Subcutaneous adipose tissue (tissue), 4 donors: ENCODE measurements around the gene CAMTA1. TPM values are rescaled to one million over a fixed set of nuclear protein-coding genes. Genes with fewer than 3 reads are reported as not detected.

Experiments
- total RNA-seq, 4 donors: library from RNA; depleted of rRNA; stranded (reverse); fragments of >200 nt; gene quantifications; one replicate each; pipeline ENCODE4 v1.1.0, GENCODE V29; 2016
- TF ChIP-seq, protein P1 (sequence below): fragments of 450-650 bp; IDR thresholded peaks from one replicate; pipeline ENCODE4 v1.5.1; 2016; ENCODE audit warnings: low read depth, mild to moderate bottlenecking, control low read depth, antibody characterized with exemption, moderate library complexity

Gene CAMTA1
- total RNA-seq, 4 donors from 2014 or later, result 58.6 to 82.5 (median 78.0) TPM

DNA sequence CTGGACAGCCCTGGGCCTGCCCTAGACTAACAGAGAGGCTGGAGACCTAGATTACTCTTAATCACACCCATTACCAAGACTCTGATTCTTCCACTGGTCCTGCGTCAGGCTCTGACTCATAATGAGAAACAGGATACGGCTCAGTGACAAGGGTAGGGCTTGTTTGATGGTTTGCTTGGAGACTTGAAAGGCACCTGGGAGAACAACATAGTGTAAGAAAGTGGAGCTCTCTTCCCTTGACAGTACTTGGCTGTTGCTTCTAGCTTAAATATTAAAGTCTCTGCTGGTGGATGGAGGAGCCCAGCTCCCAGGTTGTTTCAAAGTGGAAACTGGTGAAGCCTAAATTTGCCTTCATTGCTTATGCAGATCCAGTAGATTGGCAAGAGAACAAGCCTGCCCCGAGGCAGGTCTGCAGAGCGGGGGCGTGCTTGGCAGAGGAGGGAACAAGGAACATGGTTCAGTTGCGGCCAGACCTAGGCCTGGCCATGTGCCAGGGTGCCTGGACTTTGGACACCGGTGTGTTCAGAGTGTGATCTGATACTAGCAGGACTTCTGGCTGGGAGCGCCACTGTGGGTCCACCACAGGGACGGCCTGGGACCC, 480.6 kb downstream of the CAMTA1 start:
- TF ChIP-seq, protein P1, sequence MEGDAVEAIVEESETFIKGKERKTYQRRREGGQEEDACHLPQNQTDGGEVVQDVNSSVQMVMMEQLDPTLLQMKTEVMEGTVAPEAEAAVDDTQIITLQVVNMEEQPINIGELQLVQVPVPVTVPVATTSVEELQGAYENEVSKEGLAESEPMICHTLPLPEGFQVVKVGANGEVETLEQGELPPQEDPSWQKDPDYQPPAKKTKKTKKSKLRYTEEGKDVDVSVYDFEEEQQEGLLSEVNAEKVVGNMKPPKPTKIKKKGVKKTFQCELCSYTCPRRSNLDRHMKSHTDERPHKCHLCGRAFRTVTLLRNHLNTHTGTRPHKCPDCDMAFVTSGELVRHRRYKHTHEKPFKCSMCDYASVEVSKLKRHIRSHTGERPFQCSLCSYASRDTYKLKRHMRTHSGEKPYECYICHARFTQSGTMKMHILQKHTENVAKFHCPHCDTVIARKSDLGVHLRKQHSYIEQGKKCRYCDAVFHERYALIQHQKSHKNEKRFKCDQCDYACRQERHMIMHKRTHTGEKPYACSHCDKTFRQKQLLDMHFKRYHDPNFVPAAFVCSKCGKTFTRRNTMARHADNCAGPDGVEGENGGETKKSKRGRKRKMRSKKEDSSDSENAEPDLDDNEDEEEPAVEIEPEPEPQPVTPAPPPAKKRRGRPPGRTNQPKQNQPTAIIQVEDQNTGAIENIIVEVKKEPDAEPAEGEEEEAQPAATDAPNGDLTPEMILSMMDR, result no peak

GRCh38 chr1:7266561-7266960, 481.3 kb downstream of the CAMTA1 start:
- TF ChIP-seq, protein P1, result no peak

- TF ChIP-seq, protein P1, result no peak
Measured at GRCh38 chr1:7267493-7267892, 482.2 kb downstream of the CAMTA1 start.

GRCh38 chr1:7268983-7269382, 483.7 kb downstream of the CAMTA1 start:
- TF ChIP-seq, protein P1, result no peak

GRCh38 chr1:7269525-7269924, 484.3 kb downstream of the CAMTA1 start:
- TF ChIP-seq, protein P1, result no peak

GRCh38 chr1:7274256-7274655, 489.0 kb downstream of the CAMTA1 start:
- TF ChIP-seq, protein P1, result no peak

GRCh38 chr1:7278045-7278444, 492.8 kb downstream of the CAMTA1 start:
- TF ChIP-seq, protein P1, result no peak
